Measurements from ENCODE around the gene SSH3.

SSH3 gene

DNA sequence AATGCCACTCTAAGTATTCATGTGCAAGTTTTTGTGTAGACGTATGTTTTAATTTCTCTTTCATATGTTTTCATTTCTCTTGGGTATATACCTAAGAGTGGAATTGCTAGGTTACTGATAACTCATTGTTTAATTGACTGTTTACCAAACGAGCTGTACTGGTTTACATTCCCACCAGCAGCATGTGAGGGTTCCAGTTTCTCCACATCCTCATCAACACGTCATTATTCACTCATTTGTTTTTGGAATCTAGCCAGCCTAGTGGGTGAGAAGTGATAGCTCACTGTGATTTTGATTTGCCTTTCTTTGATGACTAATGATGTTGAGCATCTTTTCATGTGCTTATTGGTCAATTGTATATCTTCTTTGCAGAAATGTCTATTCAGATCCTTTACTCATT is 10.2 kb upstream of the SSH3 start:
- TF ChIP-seq, protein P1, sequence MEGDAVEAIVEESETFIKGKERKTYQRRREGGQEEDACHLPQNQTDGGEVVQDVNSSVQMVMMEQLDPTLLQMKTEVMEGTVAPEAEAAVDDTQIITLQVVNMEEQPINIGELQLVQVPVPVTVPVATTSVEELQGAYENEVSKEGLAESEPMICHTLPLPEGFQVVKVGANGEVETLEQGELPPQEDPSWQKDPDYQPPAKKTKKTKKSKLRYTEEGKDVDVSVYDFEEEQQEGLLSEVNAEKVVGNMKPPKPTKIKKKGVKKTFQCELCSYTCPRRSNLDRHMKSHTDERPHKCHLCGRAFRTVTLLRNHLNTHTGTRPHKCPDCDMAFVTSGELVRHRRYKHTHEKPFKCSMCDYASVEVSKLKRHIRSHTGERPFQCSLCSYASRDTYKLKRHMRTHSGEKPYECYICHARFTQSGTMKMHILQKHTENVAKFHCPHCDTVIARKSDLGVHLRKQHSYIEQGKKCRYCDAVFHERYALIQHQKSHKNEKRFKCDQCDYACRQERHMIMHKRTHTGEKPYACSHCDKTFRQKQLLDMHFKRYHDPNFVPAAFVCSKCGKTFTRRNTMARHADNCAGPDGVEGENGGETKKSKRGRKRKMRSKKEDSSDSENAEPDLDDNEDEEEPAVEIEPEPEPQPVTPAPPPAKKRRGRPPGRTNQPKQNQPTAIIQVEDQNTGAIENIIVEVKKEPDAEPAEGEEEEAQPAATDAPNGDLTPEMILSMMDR (IDR thresholded peaks at IDR 0.05; ENCODE audit: low read depth, low read length, missing control alignments) = no peak

DNA sequence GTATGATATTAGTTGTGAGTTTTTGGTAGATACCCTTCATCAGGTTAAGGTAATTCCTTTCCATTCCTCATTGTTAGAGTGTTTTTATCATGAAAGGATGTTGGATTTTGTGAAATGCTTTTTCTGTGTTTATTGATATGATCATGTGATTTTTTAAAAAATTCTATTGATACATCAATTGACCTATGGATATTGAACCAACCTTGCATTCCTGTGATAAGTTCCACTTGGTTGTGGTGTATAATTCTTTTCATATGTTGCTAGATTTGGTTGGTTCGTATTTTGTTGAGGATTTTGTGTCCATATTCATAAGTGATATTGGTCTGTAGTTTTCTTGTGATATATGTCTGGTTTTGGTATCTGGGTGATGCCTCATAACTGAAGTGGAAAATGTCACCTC is 7.5 kb upstream of the SSH3 start:
- peaks cover 67% of the 10 kb centered on the region for H3K36me3 ChIP-seq (replicated peaks)
- H3K27me3 ChIP-seq (replicated peaks) = no peaks in the 10 kb centered on the region
- H3K27ac ChIP-seq = no peak overlapping the region
- in situ Hi-C loops (cut with HindIII; ENCODE audit: low pct_ligation_motif_present, low sequenced_read_pairs) = no loop called here
- TF ChIP-seq, protein P1 (IDR thresholded peaks at IDR 0.05; ENCODE audit: low read depth, low read length, missing control alignments) = no peak
- DNase-seq = no peak
- H3K4me3 ChIP-seq (ENCODE audit: low read depth, low read length) = no peak overlapping the region

More for the DNA sequence above, 10.2 kb upstream of the SSH3 start:
- H3K27me3 ChIP-seq (replicated peaks) = no peaks in the 10 kb centered on the region
- peaks cover 52% of the 10 kb centered on the region for H3K36me3 ChIP-seq (replicated peaks)
- no peak for DNase-seq
- H3K4me3 ChIP-seq (ENCODE audit: low read depth, low read length) = no peak overlapping the region
- peak overlapping the region; percentile 7 for H3K27ac ChIP-seq
- in situ Hi-C loops (cut with HindIII; ENCODE audit: low pct_ligation_motif_present, low sequenced_read_pairs) = no loop called here

DNA sequence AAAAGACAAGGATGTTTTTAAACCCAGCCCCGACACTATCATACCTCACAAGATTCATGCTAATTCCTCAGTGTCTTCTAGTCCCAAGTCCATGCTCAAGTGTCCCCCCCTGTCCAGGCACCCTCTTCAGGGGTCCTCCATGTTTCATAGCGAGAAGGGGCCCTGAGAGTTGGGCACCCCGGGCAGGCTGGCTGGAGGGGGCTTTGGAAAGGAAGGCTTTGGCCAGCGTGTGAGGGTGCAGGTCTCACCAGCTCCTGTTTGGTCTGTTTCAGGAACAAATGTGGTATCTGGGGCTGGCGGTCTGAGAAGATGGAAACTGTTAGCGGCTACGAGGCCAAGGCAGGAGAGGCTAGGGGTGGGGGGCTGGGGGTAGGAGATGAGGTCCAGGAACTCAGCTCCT is 4.5 kb upstream of the SSH3 start:
- no peak overlapping the region for H3K4me3 ChIP-seq (ENCODE audit: low read depth, low read length)
- peaks cover 65% of the 10 kb centered on the region for H3K36me3 ChIP-seq (replicated peaks)
- TF ChIP-seq, protein P1 (IDR thresholded peaks at IDR 0.05; ENCODE audit: low read depth, low read length, missing control alignments) = no peak
- in situ Hi-C loops (cut with HindIII; ENCODE audit: low pct_ligation_motif_present, low sequenced_read_pairs) = no loop called here
- DNase-seq = no peak
- H3K27ac ChIP-seq = no peak overlapping the region
- H3K27me3 ChIP-seq (replicated peaks) = no peaks in the 10 kb centered on the region

DNA sequence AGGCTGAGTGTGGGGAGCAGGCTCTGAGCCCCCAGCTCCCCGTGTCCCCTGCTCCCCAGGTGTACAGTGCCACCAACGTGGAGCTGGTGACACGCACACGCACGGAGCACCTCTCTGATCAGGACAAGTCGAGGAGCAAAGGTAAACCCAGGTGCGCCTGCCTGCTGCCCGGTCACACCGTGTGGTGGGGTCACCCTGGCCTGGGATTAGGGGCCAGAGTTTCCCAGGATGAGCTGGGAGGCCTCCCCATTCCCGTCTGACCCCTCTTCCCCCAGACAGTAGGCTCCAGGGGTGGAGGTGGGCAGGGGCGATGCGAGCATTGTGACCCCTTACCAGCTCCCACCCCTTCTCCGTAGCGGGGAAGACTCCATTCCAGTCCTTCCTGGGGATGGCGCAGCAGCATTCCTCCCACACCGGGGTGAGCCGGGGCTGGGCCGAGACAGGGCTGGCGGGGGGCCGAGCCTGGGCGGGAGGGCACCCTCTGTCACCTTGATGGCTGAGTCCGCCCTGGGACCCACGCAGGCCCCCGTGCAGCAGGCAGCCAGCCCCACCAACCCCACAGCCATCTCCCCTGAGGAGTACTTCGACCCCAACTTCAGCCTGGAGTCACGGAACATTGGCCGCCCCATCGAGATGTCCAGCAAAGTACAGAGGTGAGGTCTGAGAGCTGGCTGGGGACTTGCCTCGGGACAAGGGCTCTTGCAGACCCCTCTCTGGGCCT is 3.7 kb upstream of the SSH3 start:
- Histone ChIP-seq H3K4me3 (ENCODE audit: low read depth, low read length) (no peak overlapping the region), H3K36me3 (replicated peaks) (peaks cover 59% of the 10 kb centered on the region), H3K27ac (no peak overlapping the region), H3K27me3 (replicated peaks) (no peaks in the 10 kb centered on the region)
- DNase-seq = no peak
- in situ Hi-C loops (cut with HindIII; ENCODE audit: low pct_ligation_motif_present, low sequenced_read_pairs) = no loop called here
- TF ChIP-seq, protein P1 (IDR thresholded peaks at IDR 0.05; ENCODE audit: low read depth, low read length, missing control alignments) = no peak

DNA sequence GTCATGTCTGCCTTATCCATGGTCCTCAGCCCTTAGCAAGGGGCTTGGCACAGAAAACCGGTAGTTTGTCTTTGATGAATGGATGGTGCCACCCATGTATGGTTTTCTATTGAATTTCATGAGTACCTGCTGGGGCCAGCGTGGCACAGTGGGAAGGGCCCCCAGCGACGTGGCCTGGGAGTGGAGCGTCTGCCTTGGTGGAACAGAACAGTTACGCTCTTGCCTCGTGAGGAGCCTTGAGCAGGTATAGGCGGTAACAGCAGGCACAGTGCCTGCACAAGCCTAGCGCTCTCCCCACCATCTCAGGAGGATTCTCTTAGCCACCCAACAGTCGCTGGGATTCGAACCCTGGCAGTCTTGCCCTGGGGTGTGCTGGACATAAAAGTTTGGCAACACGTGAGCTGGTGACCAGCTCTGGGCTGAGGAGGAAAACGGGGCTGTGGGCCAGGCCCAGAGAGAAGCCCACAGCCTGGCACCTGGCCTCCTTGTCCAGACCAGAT is 3.0 kb upstream of the SSH3 start:
- DNase-seq = no peak
- H3K4me3 ChIP-seq (ENCODE audit: low read depth, low read length) = no peak overlapping the region
- H3K27ac ChIP-seq = no peak overlapping the region
- no peaks in the 10 kb centered on the region for H3K27me3 ChIP-seq (replicated peaks)
- TF ChIP-seq, protein P1 (IDR thresholded peaks at IDR 0.05; ENCODE audit: low read depth, low read length, missing control alignments) = no peak
- H3K36me3 ChIP-seq (replicated peaks) = peaks cover 54% of the 10 kb centered on the region
- in situ Hi-C loops (cut with HindIII; ENCODE audit: low pct_ligation_motif_present, low sequenced_read_pairs) = no loop called here
